Liver (tissue), 3 donors: Measurements from ENCODE around the gene PEAR1.

Experiments
- EGR1 ChIP-seq, 2 donors: IDR thresholded peaks; 2 replicates each; pipeline ENCODE4 v1.6.1; 2016 to 2018; ENCODE audit warnings: antibody characterized with exemption in 2 of 2, low read depth in 2 of 2
- JUND ChIP-seq, 2 donors: IDR thresholded peaks; 2 replicates each; pipeline ENCODE4 v1.6.1; 2016; ENCODE audit warnings: antibody characterized with exemption in 2 of 2
- NR2F2 ChIP-seq: IDR thresholded peaks from 2 replicates; pipeline ENCODE4 v1.6.1; 2016; ENCODE audit warnings: antibody characterized with exemption
- SP1 ChIP-seq: IDR thresholded peaks from 2 replicates; pipeline ENCODE4 v1.6.1; 2018; ENCODE audit warnings: antibody characterized with exemption, mild to moderate bottlenecking
- TF ChIP-seq, protein P1 (sequence below): fragments of 150-350 bp; IDR thresholded peaks from 2 replicates; pipeline ENCODE4 v1.5.1; 2017; ENCODE audit warnings: improper control_type of control experiment, low read depth, low read length; ENCODE audit not compliant: missing input control
- TF ChIP-seq, protein P2 (sequence below): IDR thresholded peaks from 2 replicates; pipeline ENCODE4 v1.6.1; 2016; ENCODE audit warnings: antibody characterized with exemption
- donor health status: healthy.
- donor health status: healthy.

DNA sequence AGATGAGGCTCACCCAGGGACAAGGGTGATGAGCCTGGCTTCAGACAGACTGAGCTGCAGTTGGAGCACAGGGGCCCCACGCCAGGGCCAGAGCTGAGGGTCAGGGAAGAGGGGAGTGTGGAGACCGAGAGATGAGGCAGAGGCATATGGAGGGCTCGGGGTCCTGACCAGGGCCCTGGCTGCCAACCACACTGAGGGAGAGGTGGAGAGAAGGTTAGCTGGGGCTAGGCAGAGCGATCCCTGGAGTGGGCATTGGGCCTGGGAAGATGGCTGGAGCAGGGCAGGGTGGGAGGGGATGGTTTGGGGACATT lies 8.0 kb downstream of the PEAR1 start:
- TF ChIP-seq EGR1 (IDR thresholded peaks at IDR 0.05; ENCODE audit: low read depth in 2 of 2) (no peak), SP1 (no peak), JUND (IDR thresholded peaks at IDR 0.05) (no peak), NR2F2 (no peak)
- TF ChIP-seq, protein P1, sequence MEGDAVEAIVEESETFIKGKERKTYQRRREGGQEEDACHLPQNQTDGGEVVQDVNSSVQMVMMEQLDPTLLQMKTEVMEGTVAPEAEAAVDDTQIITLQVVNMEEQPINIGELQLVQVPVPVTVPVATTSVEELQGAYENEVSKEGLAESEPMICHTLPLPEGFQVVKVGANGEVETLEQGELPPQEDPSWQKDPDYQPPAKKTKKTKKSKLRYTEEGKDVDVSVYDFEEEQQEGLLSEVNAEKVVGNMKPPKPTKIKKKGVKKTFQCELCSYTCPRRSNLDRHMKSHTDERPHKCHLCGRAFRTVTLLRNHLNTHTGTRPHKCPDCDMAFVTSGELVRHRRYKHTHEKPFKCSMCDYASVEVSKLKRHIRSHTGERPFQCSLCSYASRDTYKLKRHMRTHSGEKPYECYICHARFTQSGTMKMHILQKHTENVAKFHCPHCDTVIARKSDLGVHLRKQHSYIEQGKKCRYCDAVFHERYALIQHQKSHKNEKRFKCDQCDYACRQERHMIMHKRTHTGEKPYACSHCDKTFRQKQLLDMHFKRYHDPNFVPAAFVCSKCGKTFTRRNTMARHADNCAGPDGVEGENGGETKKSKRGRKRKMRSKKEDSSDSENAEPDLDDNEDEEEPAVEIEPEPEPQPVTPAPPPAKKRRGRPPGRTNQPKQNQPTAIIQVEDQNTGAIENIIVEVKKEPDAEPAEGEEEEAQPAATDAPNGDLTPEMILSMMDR: no peak
- TF ChIP-seq, protein P2, sequence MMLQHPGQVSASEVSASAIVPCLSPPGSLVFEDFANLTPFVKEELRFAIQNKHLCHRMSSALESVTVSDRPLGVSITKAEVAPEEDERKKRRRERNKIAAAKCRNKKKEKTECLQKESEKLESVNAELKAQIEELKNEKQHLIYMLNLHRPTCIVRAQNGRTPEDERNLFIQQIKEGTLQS: no peak
